Keratinocyte (primary cell): ENCODE data around the gene KRT78. TPM values are rescaled to one million over a fixed set of nuclear protein-coding genes. Genes with fewer than 3 reads are reported as not detected.

Experiments
- DNase-seq: peaks from one replicate; pipeline ENCODE4 v3.0.0-alpha.2; 2011; ENCODE audit warnings: low read depth, missing footprints, low spot score
- FAIRE-seq: peaks from 2 replicates; lab custom pipeline; 2011; peaks lifted over from hg19 to GRCh38; lab: Jason Lieb, UNC
- H2AFZ ChIP-seq: 2 replicates; pipeline ENCODE4 v1.6.0; 2012; ENCODE audit warnings: low read length, control low read depth, inconsistent platforms; ENCODE audit not compliant: control insufficient read depth
- H3K27ac ChIP-seq: 2 replicates; pipeline ENCODE4 v1.5.1; 2011; ENCODE audit warnings: low read length; ENCODE audit not compliant: control insufficient read depth, insufficient read depth
- H3K27me3 ChIP-seq: 3 replicates; pipeline ENCODE4 v1.6.0; 2011; ENCODE audit warnings: low read length; ENCODE audit not compliant: control insufficient read depth, insufficient read depth; ENCODE audit errors: extremely low read depth
- H3K36me3 ChIP-seq, 2 experiments: 2 replicates in 1 of 2; 3 replicates in 1 of 2; pipeline ENCODE4 v1.5.1; 2011; ENCODE audit warnings: low read length in 2 of 2, mild to moderate bottlenecking in 1 of 2; ENCODE audit not compliant: control insufficient read depth in 2 of 2, insufficient read depth in 2 of 2; ENCODE audit errors: extremely low read depth in 1 of 2
- H3K4me1 ChIP-seq: 3 replicates; pipeline ENCODE4 v1.5.1; 2011; ENCODE audit warnings: low read length; ENCODE audit not compliant: control insufficient read depth, insufficient read depth; ENCODE audit errors: extremely low read depth
- H3K4me2 ChIP-seq: 3 replicates; pipeline ENCODE4 v1.6.0; 2011; ENCODE audit warnings: low read depth, low read length; ENCODE audit not compliant: control insufficient read depth, insufficient read depth; ENCODE audit errors: extremely low read depth
- H3K4me3 ChIP-seq, 3 experiments: fragments of 200-600 bp in 1 of 3; sonication (generic) in 1 of 3; 2 replicates in 2 of 3; 3 replicates in 1 of 3; pipeline ENCODE4 v1.5.1; 2011 to 2016; ENCODE audit warnings: low read length in 3 of 3, mild to moderate bottlenecking in 3 of 3, control low read depth in 2 of 3, inconsistent platforms in 1 of 3, low read depth in 1 of 3, mixed read lengths in 1 of 3, mixed run types in 1 of 3, moderate library complexity in 1 of 3; ENCODE audit not compliant: control insufficient read depth in 2 of 3, insufficient read depth in 2 of 3; ENCODE audit errors: extremely low read depth in 1 of 3
- H3K79me2 ChIP-seq: 2 replicates; pipeline ENCODE4 v1.6.0; 2012; ENCODE audit warnings: low read length; ENCODE audit not compliant: control insufficient read depth, insufficient read depth
- H3K9ac ChIP-seq: 3 replicates; pipeline ENCODE4 v1.6.0; 2011; ENCODE audit warnings: low read length; ENCODE audit not compliant: control insufficient read depth, insufficient read depth; ENCODE audit errors: extremely low read depth
- H3K9me1 ChIP-seq: 3 replicates; pipeline ENCODE4 v1.6.0; 2011; ENCODE audit warnings: low read length; ENCODE audit not compliant: control insufficient read depth, insufficient read depth; ENCODE audit errors: extremely low read depth
- H3K9me3 ChIP-seq: 2 replicates; pipeline ENCODE4 v1.5.1; 2012; ENCODE audit warnings: low read depth, low read length; ENCODE audit not compliant: control insufficient read depth
- H4K20me1 ChIP-seq: 3 replicates; pipeline ENCODE4 v1.6.0; 2011; ENCODE audit warnings: low read length; ENCODE audit not compliant: control insufficient read depth, insufficient read depth; ENCODE audit errors: extremely low read depth
- EZH2 ChIP-seq: IDR thresholded peaks from one replicate; pipeline ENCODE4 v1.6.1; 2012; ENCODE audit warnings: inconsistent platforms, mild to moderate bottlenecking, low read length, moderate library complexity
- dilution Hi-C: fragments of 300-500 bp; cut with MboI; formaldehyde crosslinking; loops from one replicate; pipeline ENCODE4 v1.7.0; 2020; ENCODE audit warnings: low sequenced_read_pairs; ENCODE audit not compliant: extremely low pct_ligation_motif_present
- polyA plus RNA-seq, 5 experiments: library from polyadenylated mRNA; depleted of rRNA in 3 of 5; stranded (reverse) in 3 of 5; stranded (forward) in 1 of 5; unstranded in 1 of 5; fragments of >200 nt; gene quantifications; 1 replicate in 1 of 5; 2 replicates in 3 of 5; 3 replicates in 1 of 5; pipeline versions ENCODE4 v1.2.1 to v1.2.3, GENCODE V29; 2011 to 2012; ENCODE audit warnings: missing spikeins in 2 of 5, low read depth in 1 of 5, low replicate concordance in 1 of 5
- TF ChIP-seq, protein P1 (sequence below), 3 experiments: IDR thresholded peaks in 1 of 3; conservative IDR thresholded peaks in 1 of 3; optimal IDR thresholded peaks in 1 of 3; 2 replicates in 2 of 3; 3 replicates in 1 of 3; pipeline versions ENCODE3 to v1.5.1; 2011; ENCODE audit warnings: low read length in 3 of 3, mild to moderate bottlenecking in 3 of 3, moderate library complexity in 2 of 3, control low read depth in 1 of 3, inconsistent platforms in 1 of 3; ENCODE audit not compliant: insufficient read depth in 2 of 3; ENCODE audit errors: extremely low read depth in 1 of 3

Gene KRT78
- polyA plus RNA-seq, 1 donor (not counting 4 experiments of a cell fraction or from before 2014, with no cell fraction given), result 0.96 TPM

DNA sequence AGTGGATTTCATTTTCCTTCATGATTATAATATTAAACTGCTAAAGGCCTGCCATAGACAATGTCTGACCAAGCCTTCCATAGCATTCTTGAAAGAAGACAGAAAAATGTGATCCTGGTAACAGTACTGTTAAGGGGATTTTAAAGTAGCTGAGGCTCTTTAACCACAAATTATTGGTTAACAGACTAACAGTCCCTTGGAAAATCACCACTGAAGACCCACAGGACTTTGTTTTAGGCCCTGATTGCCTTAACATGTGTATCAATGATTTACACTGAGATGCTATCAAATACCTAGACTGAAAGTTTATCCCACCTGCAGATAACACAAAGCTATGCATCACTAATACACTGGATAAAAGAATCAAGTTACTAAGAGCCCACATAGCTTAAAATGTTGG, 20.6 kb downstream of the KRT78 start:
- Histone ChIP-seq H3K27ac (no peak overlapping the region), H3K27me3 (no peaks in the 10 kb centered on the region), H3K9me3 (no peaks in the 10 kb centered on the region), H2AFZ (no peak overlapping the region), H3K4me2 (no peak overlapping the region), H3K36me3 (no peaks in the 10 kb centered on the region), H3K9ac (no peak overlapping the region), H3K4me3 (no peak overlapping the region), H3K4me1 (no peaks in the 10 kb centered on the region), H3K79me2 (no peaks in the 10 kb centered on the region), H3K9me1 (no peaks in the 10 kb centered on the region), H4K20me1 (no peaks in the 10 kb centered on the region)
- TF ChIP-seq EZH2, result no peak
- TF ChIP-seq, protein P1, sequence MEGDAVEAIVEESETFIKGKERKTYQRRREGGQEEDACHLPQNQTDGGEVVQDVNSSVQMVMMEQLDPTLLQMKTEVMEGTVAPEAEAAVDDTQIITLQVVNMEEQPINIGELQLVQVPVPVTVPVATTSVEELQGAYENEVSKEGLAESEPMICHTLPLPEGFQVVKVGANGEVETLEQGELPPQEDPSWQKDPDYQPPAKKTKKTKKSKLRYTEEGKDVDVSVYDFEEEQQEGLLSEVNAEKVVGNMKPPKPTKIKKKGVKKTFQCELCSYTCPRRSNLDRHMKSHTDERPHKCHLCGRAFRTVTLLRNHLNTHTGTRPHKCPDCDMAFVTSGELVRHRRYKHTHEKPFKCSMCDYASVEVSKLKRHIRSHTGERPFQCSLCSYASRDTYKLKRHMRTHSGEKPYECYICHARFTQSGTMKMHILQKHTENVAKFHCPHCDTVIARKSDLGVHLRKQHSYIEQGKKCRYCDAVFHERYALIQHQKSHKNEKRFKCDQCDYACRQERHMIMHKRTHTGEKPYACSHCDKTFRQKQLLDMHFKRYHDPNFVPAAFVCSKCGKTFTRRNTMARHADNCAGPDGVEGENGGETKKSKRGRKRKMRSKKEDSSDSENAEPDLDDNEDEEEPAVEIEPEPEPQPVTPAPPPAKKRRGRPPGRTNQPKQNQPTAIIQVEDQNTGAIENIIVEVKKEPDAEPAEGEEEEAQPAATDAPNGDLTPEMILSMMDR (optimal IDR thresholded peaks at IDR 0.05 in 1 of 3, IDR thresholded peaks at IDR 0.05 in 1 of 3, conservative IDR thresholded peaks at IDR 0.05 in 1 of 3; ENCODE audit: extremely low read depth in 1 of 3, insufficient read depth in 2 of 3, low read length in 3 of 3), result no peak
- FAIRE-seq, result no peak
- DNase-seq, result no peak
- dilution Hi-C loops, result no loop called here

DNA sequence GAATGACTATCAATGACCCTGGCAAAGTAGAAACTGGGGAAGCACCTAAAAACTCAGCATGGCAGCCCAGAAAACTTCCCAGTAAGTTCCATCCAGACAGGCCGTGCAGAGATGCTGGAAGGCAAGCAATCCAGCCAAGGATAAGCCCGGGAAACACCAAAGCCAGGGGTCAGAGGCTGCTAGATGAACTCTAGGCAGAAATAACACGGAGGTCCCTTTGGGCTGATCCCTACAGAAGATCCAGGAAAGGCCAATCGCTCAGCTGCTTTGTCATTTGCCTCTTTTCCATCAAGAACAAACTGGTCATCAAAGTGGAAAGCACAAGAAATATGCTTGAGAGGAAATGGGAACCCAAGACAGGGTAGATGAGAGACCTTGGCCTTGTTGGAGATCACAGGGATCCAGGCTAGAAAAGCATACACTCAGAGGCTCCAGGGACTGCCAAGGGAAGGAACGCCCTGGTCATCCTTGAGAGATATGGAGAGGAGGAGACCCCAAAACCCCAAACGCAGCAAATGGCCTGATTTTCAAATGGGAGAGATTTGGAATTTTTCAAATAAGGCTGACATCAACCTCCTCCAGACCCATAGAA, 21.2 kb downstream of the KRT78 start:
- FAIRE-seq, result no peak
- H2AFZ ChIP-seq, result no peak overlapping the region
- dilution Hi-C loops, result no loop called here

More for the DNA sequence above, 21.2 kb downstream of the KRT78 start:
- Histone ChIP-seq H3K4me1 (no peaks in the 10 kb centered on the region), H3K27ac (no peak overlapping the region), H3K4me2 (no peak overlapping the region), H3K9me1 (no peaks in the 10 kb centered on the region), H3K9ac (no peak overlapping the region), H3K79me2 (no peaks in the 10 kb centered on the region), H3K4me3 (no peak overlapping the region), H3K9me3 (no peaks in the 10 kb centered on the region), H3K27me3 (no peaks in the 10 kb centered on the region), H3K36me3 (no peaks in the 10 kb centered on the region), H4K20me1 (no peaks in the 10 kb centered on the region)
- no peak for DNase-seq
- TF ChIP-seq, protein P1 (optimal IDR thresholded peaks at IDR 0.05 in 1 of 3, IDR thresholded peaks at IDR 0.05 in 1 of 3, conservative IDR thresholded peaks at IDR 0.05 in 1 of 3; ENCODE audit: extremely low read depth in 1 of 3, insufficient read depth in 2 of 3, low read length in 3 of 3), result no peak
- TF ChIP-seq EZH2, result no peak
